ENCODE measurements around the gene ARL2BP. TPM values are rescaled to one million over a fixed set of nuclear protein-coding genes. Genes with fewer than 3 reads are reported as not detected.

Gene ARL2BP
- total and polyA plus RNA-seq, 4 donors = 13.4 to 33.6 (median 19.2) TPM

- Histone ChIP-seq H3K27me3 (ENCODE audit: control insufficient read depth in 4 of 4, insufficient read depth in 4 of 4, low read length in 3 of 4) (no peaks in the 10 kb centered on the region), H3K9ac (ENCODE audit: low read depth in 1 of 2, low read length in 2 of 2) (peak overlapping the region in 1 of 2 donors; percentile 69), H3K27ac (ENCODE audit: low read depth in 1 of 2, low read length in 2 of 2) (peak overlapping the region; percentile 84 to 94), H3K4me3 (ENCODE audit: low read depth in 1 of 3, low read length in 3 of 3) (no peak overlapping the region), H3K9me3 (ENCODE audit: control insufficient read depth in 4 of 4, low read length in 3 of 4) (no peaks in the 10 kb centered on the region), H3K36me3 (ENCODE audit: control insufficient read depth in 4 of 4, insufficient read depth in 3 of 4, low read depth in 1 of 4, low read length in 3 of 4) (peaks cover 4 to 21% (median 10%) of the 10 kb centered on the region in 4 donors), H3K4me1 (ENCODE audit: control insufficient read depth in 4 of 4, insufficient read depth in 4 of 4, low read length in 3 of 4) (peaks cover 4 to 29% (median 25%) of the 10 kb centered on the region in 4 donors)
- 39% methylated on average over 6 of the region's 6 CpGs for WGBS
- TF ChIP-seq SP1 (IDR thresholded peaks at IDR 0.05) (peak; percentile 82), EGR1 (IDR thresholded peaks at IDR 0.05; ENCODE audit: low read depth in 2 of 2) (no peak), RAD21 (IDR thresholded peaks at IDR 0.05) (peak; percentile 14 to 19), HNF4A (conservative IDR thresholded peaks at IDR 0.05) (peak; percentile 76 to 77), REST (IDR thresholded peaks at IDR 0.05) (peak; percentile 55), CTCF (IDR thresholded peaks at IDR 0.05; ENCODE audit: low read depth, low read length, missing input control) (no peak), MAX (IDR thresholded peaks at IDR 0.05) (peak; percentile 48), NR2F2 (IDR thresholded peaks at IDR 0.05) (no peak), TAF1 (conservative IDR thresholded peaks at IDR 0.05) (peak; percentile 77), GABPA (IDR thresholded peaks at IDR 0.05 in 1 of 2, conservative IDR thresholded peaks at IDR 0.05 in 1 of 2) (no peak), JUND (IDR thresholded peaks at IDR 0.05) (peak; percentile 86 to 90), FOXA1 (IDR thresholded peaks at IDR 0.05) (no peak), HNF4G (IDR thresholded peaks at IDR 0.05) (peak; percentile 29), ZBTB33 (IDR thresholded peaks at IDR 0.05) (peak; percentile 80), FOXA2 (IDR thresholded peaks at IDR 0.05) (peak; percentile 59), YY1 (IDR thresholded peaks at IDR 0.05) (peak; percentile 82), ATF3 (IDR thresholded peaks at IDR 0.05) (peak; percentile 57), RXRA (IDR thresholded peaks at IDR 0.05) (peak; percentile 82 to 88)
- DNase-seq (ENCODE audit: low spot score) = no peak
Measured at GRCh38 chr16:57252148-57252721, 7.2 kb downstream of the ARL2BP start.
